Measurements from ENCODE around the gene TAGLN.

The TAGLN gene

DNA sequence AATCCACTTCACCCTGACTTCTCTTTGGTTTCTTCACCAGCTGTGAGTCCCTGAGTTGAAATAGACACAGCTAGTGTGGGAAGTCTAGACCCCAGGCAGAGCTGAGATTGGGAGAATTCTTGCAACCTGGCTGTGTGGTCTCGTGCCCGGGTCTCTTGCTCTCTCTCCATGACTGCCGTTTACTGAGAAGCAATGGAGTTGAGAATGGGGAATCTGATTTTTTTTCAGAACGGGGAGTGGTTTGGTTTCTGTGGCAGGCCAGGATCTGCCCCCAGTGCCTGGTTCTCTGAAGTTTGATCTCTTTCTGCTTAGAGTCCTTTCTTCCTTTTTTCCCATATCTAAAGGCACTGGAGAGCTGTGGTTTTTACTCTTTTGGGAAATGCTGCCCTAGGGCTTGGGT is 19.1 kb upstream of the TAGLN start:
- no peaks in the 10 kb centered on the region for H4K20me1 ChIP-seq (ENCODE audit: insufficient read depth, low read length, poor library complexity, severe bottlenecking)
- no peaks in the 10 kb centered on the region for H3K27me3 ChIP-seq (ENCODE audit: insufficient read depth, low read length, poor library complexity, severe bottlenecking)
- peak overlapping the region; percentile 76 for H3K4me3 ChIP-seq (ENCODE audit: low read length, poor library complexity, severe bottlenecking)
- no peaks in the 10 kb centered on the region for H3K36me3 ChIP-seq (ENCODE audit: insufficient read depth, low read length)
- H3K9me2 ChIP-seq (replicated peaks; ENCODE audit: low read depth, low read length), result no peaks in the 10 kb centered on the region
- H3K4me1 ChIP-seq (ENCODE audit: insufficient read depth, low read length, poor library complexity, severe bottlenecking), result peaks cover 22% of the 10 kb centered on the region
- H3K9me3 ChIP-seq (ENCODE audit: insufficient read depth, low read depth, low read length), result no peaks in the 10 kb centered on the region
- peaks cover 5% of the 10 kb centered on the region; the same call in 1 of the 2 replicates for H3F3A ChIP-seq (ENCODE audit: low read depth)
- H3K4me2 ChIP-seq (ENCODE audit: low read depth, low read length, poor library complexity, severe bottlenecking), result peak overlapping the region; percentile 97
- H3K9ac ChIP-seq (ENCODE audit: low read depth, low read length, poor library complexity, severe bottlenecking), result peak overlapping the region; percentile 71
- TF ChIP-seq, protein P1, sequence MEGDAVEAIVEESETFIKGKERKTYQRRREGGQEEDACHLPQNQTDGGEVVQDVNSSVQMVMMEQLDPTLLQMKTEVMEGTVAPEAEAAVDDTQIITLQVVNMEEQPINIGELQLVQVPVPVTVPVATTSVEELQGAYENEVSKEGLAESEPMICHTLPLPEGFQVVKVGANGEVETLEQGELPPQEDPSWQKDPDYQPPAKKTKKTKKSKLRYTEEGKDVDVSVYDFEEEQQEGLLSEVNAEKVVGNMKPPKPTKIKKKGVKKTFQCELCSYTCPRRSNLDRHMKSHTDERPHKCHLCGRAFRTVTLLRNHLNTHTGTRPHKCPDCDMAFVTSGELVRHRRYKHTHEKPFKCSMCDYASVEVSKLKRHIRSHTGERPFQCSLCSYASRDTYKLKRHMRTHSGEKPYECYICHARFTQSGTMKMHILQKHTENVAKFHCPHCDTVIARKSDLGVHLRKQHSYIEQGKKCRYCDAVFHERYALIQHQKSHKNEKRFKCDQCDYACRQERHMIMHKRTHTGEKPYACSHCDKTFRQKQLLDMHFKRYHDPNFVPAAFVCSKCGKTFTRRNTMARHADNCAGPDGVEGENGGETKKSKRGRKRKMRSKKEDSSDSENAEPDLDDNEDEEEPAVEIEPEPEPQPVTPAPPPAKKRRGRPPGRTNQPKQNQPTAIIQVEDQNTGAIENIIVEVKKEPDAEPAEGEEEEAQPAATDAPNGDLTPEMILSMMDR (conservative IDR thresholded peaks at IDR 0.05; ENCODE audit: low read length), result no peak
- TF ChIP-seq EZH2phosphoT487 (IDR thresholded peaks at IDR 0.05; ENCODE audit: borderline replicate concordance), result no peak
- no peaks in the 10 kb centered on the region for H3K79me2 ChIP-seq (ENCODE audit: insufficient read depth, low read length)
- no peak overlapping the region for H2AFZ ChIP-seq (ENCODE audit: low read length)

DNA sequence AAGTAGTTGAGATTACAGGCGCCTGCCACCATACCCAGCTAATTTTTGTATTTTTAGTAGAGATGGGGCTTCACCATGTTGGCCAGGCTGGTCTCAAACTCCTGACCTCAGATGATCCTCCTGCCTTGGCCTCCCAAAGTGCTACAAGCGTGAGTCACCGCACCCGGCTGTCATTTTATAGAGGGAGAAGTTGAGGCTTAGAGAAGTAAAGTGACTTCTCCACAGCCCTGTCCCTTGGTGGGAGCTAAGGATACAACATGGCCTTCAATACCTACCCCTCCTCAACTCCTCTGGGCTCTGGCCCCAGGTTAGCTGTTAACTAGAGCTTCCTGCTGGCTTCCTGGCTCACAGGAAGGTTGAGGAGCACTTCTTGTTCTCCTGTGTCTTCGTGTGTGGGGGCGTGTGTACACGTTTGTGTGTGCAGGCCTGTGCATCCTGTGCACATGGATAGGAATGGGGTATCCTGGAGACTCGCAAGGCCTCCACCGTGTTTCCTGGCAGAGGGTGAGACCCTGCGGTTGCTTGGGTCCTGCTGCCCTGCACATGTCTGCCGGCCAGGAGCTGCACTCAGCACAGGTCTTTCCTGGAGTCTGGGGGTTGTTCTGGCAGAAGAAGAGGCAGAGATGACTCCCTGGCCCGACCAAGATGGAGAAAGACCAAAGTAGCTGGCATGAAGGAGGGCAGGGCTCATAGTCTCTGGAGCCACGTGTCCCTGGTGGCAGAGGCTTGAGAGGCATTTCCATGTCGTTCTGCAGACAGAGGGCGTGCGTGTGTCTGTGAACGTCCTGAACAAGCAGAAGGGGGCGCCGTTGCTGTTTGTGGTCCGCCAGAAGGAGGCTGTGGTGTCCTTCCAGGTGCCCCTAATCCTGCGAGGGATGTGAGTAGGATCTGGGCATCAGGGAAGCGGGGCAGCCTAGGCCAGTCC is 18.2 kb upstream of the TAGLN start:
- Histone ChIP-seq H4K20me1 (ENCODE audit: insufficient read depth, low read length, poor library complexity, severe bottlenecking) (no peaks in the 10 kb centered on the region), H3K36me3 (ENCODE audit: insufficient read depth, low read length) (no peaks in the 10 kb centered on the region), H3K9ac (ENCODE audit: low read depth, low read length, poor library complexity, severe bottlenecking) (peak overlapping the region; percentile 71), H3K4me2 (ENCODE audit: low read depth, low read length, poor library complexity, severe bottlenecking) (peak overlapping the region; percentile 97), H2AFZ (ENCODE audit: low read length) (peak overlapping the region; percentile 71), H3K4me1 (ENCODE audit: insufficient read depth, low read length, poor library complexity, severe bottlenecking) (peaks cover 22% of the 10 kb centered on the region), H3F3A (ENCODE audit: low read depth) (peaks cover 5% of the 10 kb centered on the region; the same call in 1 of the 2 replicates), H3K4me3 (ENCODE audit: low read length, poor library complexity, severe bottlenecking) (peak overlapping the region; percentile 76), H3K9me3 (ENCODE audit: insufficient read depth, low read depth, low read length) (no peaks in the 10 kb centered on the region), H3K27me3 (ENCODE audit: insufficient read depth, low read length, poor library complexity, severe bottlenecking) (no peaks in the 10 kb centered on the region), H3K9me2 (replicated peaks; ENCODE audit: low read depth, low read length) (no peaks in the 10 kb centered on the region), H3K79me2 (ENCODE audit: insufficient read depth, low read length) (no peaks in the 10 kb centered on the region)
- TF ChIP-seq, protein P1 (conservative IDR thresholded peaks at IDR 0.05; ENCODE audit: low read length), result peak; percentile 78
- no peak for TF ChIP-seq EZH2phosphoT487 (IDR thresholded peaks at IDR 0.05; ENCODE audit: borderline replicate concordance)

DNA sequence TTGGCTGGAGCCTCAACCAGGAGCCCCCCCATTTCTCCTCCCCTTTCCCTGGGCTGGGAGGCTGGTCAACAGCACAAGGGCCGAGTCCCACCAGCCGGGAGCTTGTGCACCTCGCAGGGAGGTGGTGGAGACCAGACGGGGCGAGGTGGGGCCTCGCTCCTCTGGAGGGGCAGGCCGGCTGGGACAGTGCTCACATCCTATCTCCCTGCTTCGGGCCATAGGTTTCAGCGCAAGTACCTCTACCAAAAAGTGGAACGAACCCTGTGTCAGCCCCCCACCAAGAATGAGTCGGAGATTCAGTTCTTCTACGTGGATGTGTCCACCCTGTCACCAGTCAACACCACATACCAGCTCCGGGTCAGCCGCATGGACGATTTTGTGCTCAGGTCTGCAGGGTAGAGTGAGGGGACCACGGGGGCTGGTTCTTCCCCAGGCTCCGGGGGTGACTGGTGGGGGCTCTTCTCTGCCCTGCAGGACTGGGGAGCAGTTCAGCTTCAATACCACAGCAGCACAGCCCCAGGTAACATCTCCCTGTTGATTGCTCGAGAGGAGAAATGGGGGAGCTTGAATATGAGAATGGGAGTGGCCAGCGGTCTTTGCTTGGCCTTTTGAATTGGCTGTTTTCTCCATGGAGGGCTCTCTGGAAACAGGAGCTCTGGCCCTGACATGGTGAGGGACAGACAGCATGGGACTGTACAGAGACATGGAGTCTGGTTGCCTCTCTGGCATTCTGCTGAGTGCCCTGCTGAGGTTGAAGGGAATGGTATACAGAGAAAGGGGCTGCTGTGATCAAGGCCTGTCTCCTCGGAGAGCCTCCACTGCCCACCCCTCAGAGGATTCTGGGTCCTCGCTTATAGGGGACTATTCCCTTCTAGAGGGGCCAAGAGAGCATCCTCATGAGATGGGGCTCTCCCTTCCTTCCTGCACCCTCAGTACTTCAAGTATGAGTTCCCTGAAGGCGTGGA is 17.3 kb upstream of the TAGLN start:
- Histone ChIP-seq H3K36me3 (ENCODE audit: insufficient read depth, low read length) (no peaks in the 10 kb centered on the region), H3K4me1 (ENCODE audit: insufficient read depth, low read length, poor library complexity, severe bottlenecking) (peaks cover 22% of the 10 kb centered on the region), H3K27me3 (ENCODE audit: insufficient read depth, low read length, poor library complexity, severe bottlenecking) (no peaks in the 10 kb centered on the region), H3K9ac (ENCODE audit: low read depth, low read length, poor library complexity, severe bottlenecking) (no peak overlapping the region), H3K9me2 (replicated peaks; ENCODE audit: low read depth, low read length) (no peaks in the 10 kb centered on the region), H3F3A (ENCODE audit: low read depth) (peaks cover 5% of the 10 kb centered on the region; the same call in 1 of the 2 replicates), H3K4me3 (ENCODE audit: low read length, poor library complexity, severe bottlenecking) (no peak overlapping the region), H3K4me2 (ENCODE audit: low read depth, low read length, poor library complexity, severe bottlenecking) (no peak overlapping the region), H2AFZ (ENCODE audit: low read length) (no peak overlapping the region), H3K9me3 (ENCODE audit: insufficient read depth, low read depth, low read length) (no peaks in the 10 kb centered on the region), H3K79me2 (ENCODE audit: insufficient read depth, low read length) (no peaks in the 10 kb centered on the region), H4K20me1 (ENCODE audit: insufficient read depth, low read length, poor library complexity, severe bottlenecking) (no peaks in the 10 kb centered on the region)
- no peak for TF ChIP-seq EZH2phosphoT487 (IDR thresholded peaks at IDR 0.05; ENCODE audit: borderline replicate concordance)
- TF ChIP-seq, protein P1 (conservative IDR thresholded peaks at IDR 0.05; ENCODE audit: low read length), result no peak
